Measurements from ENCODE around the gene PLPP7.
A peak's percentile ranks its signal among the peaks of the same experiment; 100 is the strongest.
"Not testable (repeated sequence)": the region's sequence is repeated elsewhere in the genome, so short reads cannot be mapped to it uniquely, and the experiment has no call there.

PLPP7 gene

DNA sequence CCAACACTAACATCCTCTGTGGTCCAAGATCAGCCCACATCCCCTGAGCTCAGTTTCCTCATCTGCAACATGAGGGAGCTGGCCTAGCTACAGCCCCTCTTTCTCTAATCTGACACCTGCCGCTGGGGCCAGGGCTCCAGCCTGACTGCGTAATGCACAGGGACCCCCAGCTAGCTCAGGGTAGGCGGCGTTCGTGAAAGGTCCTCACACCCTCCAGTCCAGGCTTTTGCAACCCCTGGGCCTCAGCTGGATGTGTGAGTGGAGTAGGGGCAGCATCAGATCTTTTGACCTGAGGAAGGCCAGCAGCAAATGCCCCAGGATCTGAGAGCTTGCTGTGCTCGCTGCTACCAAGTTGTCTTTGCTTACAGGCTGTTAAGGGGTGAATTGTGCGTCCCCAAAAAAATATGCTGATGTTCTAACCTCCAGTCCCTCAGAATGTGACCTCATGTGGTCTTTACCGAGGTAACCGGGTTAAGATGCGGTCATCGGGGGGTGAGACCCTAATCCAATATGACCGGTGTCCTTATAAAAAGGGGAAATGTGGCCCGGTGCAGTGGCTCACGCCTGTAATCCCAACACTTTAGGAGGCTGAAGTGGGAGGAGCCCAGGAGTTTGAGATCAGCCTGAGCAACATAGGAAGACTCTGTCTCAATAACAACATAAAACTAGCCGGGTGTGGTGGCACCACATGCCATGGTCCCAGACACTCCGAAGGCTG lies 47.8 kb downstream of the PLPP7 start:
- DNase-seq: no peak

DNA sequence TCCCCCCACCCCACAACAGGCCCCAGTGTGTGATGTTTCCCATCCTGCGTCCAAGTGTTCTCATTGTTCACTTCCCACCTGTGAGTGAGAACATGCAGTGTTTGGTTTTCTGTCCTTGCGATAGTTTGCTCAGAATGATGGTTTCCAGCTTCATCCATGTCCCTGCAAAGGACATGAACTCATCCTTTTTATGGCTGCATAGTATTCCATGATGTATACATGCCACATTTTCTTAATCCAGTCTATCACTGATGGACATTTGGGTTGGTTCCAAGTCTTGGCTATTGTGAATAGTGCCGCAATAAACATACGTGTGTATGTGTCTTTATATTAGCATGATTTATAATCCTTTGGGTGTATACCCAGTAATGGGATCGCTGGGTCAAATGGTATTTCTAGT lies 49.7 kb downstream of the PLPP7 start:
- not testable (repeated sequence) for DNase-seq

DNA sequence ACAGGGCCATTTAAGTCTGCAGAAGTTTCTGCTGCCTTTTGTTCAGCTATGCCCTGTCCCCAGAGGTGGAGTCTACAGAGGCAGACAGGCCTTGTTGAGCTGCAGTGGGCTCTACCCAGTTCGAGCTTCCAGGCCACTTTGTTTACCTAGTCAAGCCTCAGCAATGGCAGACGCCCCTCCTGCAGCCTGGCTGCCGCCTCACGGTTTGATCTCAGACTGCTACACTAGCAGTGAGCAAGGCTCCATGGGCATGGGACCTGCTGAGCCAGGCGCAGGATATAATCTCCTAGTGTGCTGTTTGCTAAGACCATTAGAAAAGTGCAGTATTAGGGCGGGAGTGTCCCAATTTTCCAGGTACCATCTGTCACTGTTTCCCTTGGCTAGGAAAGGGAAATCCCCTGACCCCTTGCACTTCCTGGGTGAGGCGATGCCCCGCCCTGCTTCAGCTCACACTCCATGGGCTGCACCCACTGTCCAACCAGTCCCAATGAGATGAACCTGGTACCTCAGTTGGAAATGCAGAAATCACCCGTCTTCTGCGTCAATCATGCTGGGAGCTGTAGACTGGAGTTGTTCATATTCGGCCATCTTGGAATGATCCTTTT lies 55.5 kb downstream of the PLPP7 start:
- DNase-seq: not testable (repeated sequence)

DNA sequence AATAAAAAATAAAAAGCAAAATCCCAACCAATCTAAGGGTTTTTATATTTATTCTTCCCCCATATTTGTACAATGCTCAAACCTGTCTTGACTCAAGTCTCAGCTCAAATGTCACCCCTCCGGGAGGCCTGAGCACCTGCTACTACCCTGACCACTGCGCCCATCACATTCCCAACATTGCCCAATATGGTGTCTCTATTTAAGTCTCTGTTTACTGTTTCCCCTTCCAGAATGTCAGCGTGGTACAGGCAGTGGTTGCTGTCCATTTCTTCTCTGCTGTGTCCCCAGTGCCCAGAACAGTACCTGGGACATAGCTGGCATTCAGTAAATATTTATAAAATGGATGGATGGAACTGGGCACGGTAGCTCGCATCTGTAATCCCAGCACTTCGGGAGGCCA lies 57.0 kb downstream of the PLPP7 start:
- no peak for DNase-seq

DNA sequence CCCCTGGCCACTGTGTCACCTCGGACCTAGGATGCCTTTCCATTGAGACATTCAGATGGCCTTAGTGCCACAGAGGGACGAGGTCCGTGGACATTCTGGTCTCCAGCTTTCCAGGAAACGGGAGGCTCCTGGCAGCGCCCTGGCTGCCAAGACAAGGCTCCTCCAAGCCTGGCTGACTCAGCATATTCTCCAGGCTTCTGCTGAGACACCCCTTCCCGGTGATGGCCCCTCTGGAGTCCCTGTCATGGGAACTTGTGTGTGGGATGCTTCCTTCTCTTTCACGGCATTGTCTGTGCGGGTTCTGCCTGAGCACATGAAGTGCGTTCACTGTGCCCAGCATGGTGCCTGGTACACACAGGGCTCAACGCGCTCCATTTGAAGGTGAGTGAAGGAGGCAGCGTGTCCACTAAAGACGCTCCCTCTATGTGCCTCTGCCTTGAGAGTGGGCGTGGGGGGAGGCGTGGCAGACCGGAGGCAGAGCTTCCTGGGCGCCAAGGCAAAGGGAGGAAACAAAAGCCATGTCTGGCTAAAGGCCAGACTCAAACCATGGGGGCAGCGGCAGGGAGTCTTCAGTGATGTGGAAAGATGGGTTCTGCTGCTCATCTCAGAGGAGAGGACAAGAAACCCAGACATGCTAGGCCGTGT lies 58.0 kb downstream of the PLPP7 start:
- peak; percentile 15 to 17 for DNase-seq

DNA sequence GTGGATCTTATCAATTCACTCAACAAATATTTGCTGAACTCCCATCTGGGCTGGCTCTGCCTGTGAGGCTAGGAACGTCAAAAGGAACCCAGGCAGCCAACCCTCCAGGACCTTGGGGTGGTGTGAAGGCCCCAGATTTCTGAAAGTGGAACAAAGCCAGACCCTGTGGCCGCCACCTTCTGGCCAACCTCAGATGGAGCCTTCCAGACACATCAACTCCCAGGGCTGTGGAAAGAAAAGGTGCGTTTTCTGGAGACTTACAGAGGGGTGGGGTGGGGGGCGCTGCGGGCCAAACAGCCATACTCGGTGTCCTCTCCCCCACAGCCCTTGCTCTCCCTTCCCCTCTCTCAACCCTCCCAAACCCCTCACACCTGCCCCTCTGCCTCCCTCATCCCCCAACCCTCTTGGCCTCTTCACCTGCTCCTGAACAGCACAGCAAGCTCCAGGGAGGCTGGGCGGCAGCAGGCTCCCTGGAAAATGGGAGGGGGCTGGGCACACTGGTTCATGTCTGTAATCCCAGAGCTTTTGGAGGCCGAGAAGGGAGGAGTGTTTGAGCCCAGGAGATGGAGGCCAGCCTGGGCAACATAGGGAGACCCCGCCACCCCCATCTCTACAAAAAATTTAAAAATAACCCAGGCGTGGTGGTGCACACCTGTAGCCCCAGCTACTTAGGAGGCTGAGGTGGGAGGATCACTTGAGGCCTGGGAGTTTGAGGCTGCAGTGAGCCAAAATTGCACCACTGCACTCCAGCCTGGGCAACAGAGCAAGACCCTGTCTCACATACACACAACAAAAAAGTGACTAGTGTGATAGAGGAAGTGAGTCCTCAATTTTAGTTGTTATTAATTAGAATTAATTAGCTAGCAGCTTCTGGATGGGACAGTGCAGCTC lies 59.4 kb downstream of the PLPP7 start:
- peak; percentile 14 to 19 for DNase-seq

DNA sequence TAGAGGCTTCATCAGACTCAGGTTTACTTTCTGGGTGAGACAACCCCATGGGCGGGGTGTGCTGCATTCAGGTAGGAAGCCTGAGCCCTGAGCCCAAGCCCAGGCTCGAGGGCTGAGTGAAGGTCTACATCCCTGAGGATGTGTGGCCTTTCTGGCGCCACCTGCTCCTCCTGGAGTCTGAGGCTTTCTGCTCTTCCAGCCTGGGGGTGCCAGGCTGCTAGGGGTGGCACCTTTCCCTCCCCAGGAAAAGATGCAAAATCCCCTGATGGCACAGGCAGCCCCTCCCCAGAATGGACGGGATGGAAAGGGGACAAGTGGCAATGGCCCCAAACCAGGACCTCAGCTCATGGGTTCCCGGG lies 60.0 kb downstream of the PLPP7 start:
- DNase-seq: no peak

DNA sequence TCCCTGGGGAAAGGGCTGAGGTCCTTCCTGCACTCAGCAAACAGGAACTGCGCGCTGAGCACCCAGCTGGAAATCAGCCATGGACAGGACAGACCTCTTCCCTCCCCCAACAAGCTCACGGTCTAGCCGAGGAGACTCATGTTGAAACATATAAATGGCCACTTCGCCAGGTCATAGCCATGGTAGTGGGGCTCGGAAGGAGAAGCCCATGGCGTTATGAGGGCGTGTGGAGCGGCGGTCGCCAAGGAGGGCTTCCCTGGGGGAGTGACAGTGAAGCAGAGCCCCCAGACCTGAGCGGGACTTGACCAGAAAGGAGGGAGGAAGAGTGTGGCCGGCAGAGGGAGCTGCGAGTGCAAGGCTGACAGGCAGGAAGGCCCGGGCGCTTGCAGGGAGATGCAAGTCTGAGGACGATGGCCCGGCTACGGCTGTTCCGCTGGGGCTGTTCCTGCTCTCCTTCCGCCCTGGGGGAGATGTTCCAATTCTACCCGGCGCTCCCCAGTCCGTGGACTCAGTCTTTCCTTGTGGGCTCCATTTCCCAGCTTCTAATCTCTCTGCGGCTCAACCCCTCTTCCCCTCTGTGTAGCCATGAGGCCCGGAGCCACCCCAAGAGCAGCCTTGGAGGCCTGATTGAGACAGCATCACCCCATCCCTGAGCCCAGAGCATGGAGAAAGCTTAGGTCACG lies 60.5 kb downstream of the PLPP7 start:
- peak; percentile 87 to 88 for DNase-seq

DNA sequence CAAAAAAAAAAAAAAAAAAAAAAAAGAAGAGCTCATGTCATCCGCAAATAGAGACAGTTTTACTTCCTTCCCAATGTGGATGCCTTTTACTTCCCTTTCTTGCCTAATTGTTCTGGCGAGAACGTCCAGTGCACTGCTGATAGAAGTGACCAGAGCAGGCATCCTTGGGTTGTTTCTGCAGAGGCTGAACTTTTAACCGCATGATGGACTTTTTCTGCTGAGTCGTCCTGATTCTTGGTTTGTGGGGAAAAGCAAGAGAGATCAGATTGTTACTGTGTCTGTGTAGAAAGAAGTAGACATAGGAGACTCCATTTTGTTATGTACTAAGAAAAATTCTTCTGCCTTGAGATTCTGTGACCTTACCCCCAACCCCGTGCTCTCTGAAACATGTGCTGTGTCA lies 67.0 kb downstream of the PLPP7 start:
- peak; percentile 5 to 31 for DNase-seq

DNA sequence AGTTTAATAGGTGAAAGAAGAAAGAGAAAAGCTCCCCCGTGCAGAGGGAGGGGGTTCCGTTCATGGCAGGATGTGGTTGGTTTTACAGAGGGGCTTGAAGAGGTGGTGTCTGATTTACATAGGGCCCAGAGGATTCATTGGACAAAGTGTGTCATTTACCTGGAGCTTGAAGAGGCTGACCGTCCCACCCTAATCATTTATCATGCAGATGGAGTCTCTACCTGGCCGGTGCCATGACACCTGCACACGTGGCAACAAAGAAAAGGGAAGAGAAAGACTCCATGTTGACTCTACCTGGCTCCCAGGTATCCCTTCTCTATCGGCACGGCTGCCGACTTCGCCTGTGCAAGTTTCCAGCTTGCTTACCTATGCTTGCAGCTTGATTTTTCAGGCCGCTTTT lies 69.0 kb downstream of the PLPP7 start:
- DNase-seq: no peak
